Endothelial cell (in vitro differentiated cells): ENCODE data around the gene AMT. TPM values are rescaled to one million over a fixed set of nuclear protein-coding genes. Genes with fewer than 3 reads are reported as not detected.
A peak's percentile ranks its signal among the peaks of the same experiment; 100 is the strongest.

ENCODE experiments used
- DNase-seq: peaks from one replicate; pipeline ENCODE4 v3.0.0; 2021; ENCODE audit warnings: low spot score
- H3K27ac Mint-ChIP-seq: one replicate; pipeline ENCODE4 v1.8.0; 2021; ENCODE audit warnings: mixed read lengths, inconsistent platforms; ENCODE audit not compliant: unreplicated experiment
- H3K27me3 Mint-ChIP-seq: one replicate; pipeline ENCODE4 v1.8.0; 2021; ENCODE audit warnings: mild to moderate bottlenecking, moderate library complexity, mixed read lengths, inconsistent platforms; ENCODE audit not compliant: unreplicated experiment
- H3K36me3 Mint-ChIP-seq: one replicate; pipeline ENCODE4 v1.8.0; 2021; ENCODE audit warnings: mild to moderate bottlenecking, low read depth, mixed read lengths, inconsistent platforms; ENCODE audit not compliant: unreplicated experiment
- H3K4me1 Mint-ChIP-seq: one replicate; pipeline ENCODE4 v1.8.0; 2021; ENCODE audit warnings: mild to moderate bottlenecking, mixed read lengths, inconsistent platforms; ENCODE audit not compliant: unreplicated experiment
- H3K4me3 Mint-ChIP-seq: one replicate; pipeline ENCODE4 v1.8.0; 2021; ENCODE audit warnings: mild to moderate bottlenecking, mixed read lengths, inconsistent platforms; ENCODE audit not compliant: unreplicated experiment
- H3K9me3 Mint-ChIP-seq: one replicate; pipeline ENCODE4 v1.8.0; 2021; ENCODE audit warnings: mixed read lengths, inconsistent platforms; ENCODE audit not compliant: unreplicated experiment
- CTCF ChIP-seq: fragments of 200-600 bp; sonication (generic); IDR thresholded peaks from one replicate; pipeline ENCODE4 v1.5.0; 2021; ENCODE audit warnings: antibody characterized with exemption; ENCODE audit not compliant: unreplicated experiment
- total RNA-seq: library from RNA; stranded (reverse); fragmentation: NEBNext Ultra II Directional; extraction: Animal tissue kit (Norgen Biotek cat#: 25700); gene quantifications from one replicate; pipeline ENCODE4 v1.2.1, GENCODE V29; 2021; ENCODE audit not compliant: unreplicated experiment

The AMT gene
- total RNA-seq, 1 donor from 2014 or later, result 11.9 TPM

- H3K27me3 Mint-ChIP-seq, result no peaks in the 10 kb centered on the region
- no peak overlapping the region for H3K4me3 Mint-ChIP-seq
- H3K9me3 Mint-ChIP-seq, result no peaks in the 10 kb centered on the region
- no peaks in the 10 kb centered on the region for H3K4me1 Mint-ChIP-seq
- TF ChIP-seq CTCF, result no peak
- DNase-seq, result no peak
- no peak overlapping the region for H3K27ac Mint-ChIP-seq
- H3K36me3 Mint-ChIP-seq, result no peaks in the 10 kb centered on the region
Measured at GRCh38 chr3:49445391-49445790, 23.1 kb upstream of the AMT start.

GRCh38 chr3:49434731-49435130 lies 12.5 kb upstream of the AMT start:
- Mint-ChIP-seq H3K27ac (no peak overlapping the region), H3K36me3 (no peaks in the 10 kb centered on the region), H3K9me3 (no peaks in the 10 kb centered on the region), H3K4me3 (no peak overlapping the region), H3K4me1 (no peaks in the 10 kb centered on the region), H3K27me3 (no peaks in the 10 kb centered on the region)
- TF ChIP-seq CTCF, result no peak
- no peak for DNase-seq

- Mint-ChIP-seq H3K9me3 (no peaks in the 10 kb centered on the region), H3K4me1 (peaks cover 13% of the 10 kb centered on the region), H3K27me3 (peaks cover 6% of the 10 kb centered on the region), H3K36me3 (peaks cover 10% of the 10 kb centered on the region), H3K4me3 (peak overlapping the region; percentile 93), H3K27ac (peak overlapping the region; percentile 58)
- DNase-seq, result no peak
- TF ChIP-seq CTCF, result no peak
Measured at GRCh38 chr3:49428752-49429080, 6.4 kb upstream of the AMT start.

- Mint-ChIP-seq H3K36me3 (peaks cover 14% of the 10 kb centered on the region), H3K27me3 (peaks cover 15% of the 10 kb centered on the region), H3K4me3 (peak overlapping the region; percentile 93), H3K9me3 (no peaks in the 10 kb centered on the region), H3K27ac (no peak overlapping the region), H3K4me1 (peaks cover 19% of the 10 kb centered on the region)
- no peak for DNase-seq
- no peak for TF ChIP-seq CTCF
Measured at GRCh38 chr3:49427586-49427985, 5.3 kb upstream of the AMT start.

- no peaks in the 10 kb centered on the region for H3K9me3 Mint-ChIP-seq
- H3K4me3 Mint-ChIP-seq, result peak overlapping the region; percentile 19
- no peak overlapping the region for H3K27ac Mint-ChIP-seq
- peaks cover 14% of the 10 kb centered on the region for H3K36me3 Mint-ChIP-seq
- DNase-seq, result no peak
- no peak for TF ChIP-seq CTCF
- H3K27me3 Mint-ChIP-seq, result peaks cover 18% of the 10 kb centered on the region
- H3K4me1 Mint-ChIP-seq, result peaks cover 29% of the 10 kb centered on the region
Measured at GRCh38 chr3:49424816-49425215, 2.5 kb upstream of the AMT start.
